Measurements from ENCODE around the gene LRRC46. TPM values are rescaled to one million over a fixed set of nuclear protein-coding genes. Genes with fewer than 3 reads are reported as not detected.
A peak's percentile ranks its signal among the peaks of the same experiment; 100 is the strongest.

LRRC46 gene
- total and polyA plus RNA-seq, 2 donors, result 0.19 to 2.4 TPM

- H3K36me3 ChIP-seq (ENCODE audit: control insufficient read depth in 2 of 2, insufficient read depth in 2 of 2, low read length in 1 of 2), result peaks cover 6 to 11% of the 10 kb centered on the region in 2 donors
Measured at GRCh38 chr17:47839071-47839470, 7.6 kb downstream of the LRRC46 start.

GRCh38 chr17:47840001-47840741 is 8.7 kb downstream of the LRRC46 start:
- Histone ChIP-seq H3K36me3 (ENCODE audit: control insufficient read depth in 2 of 2, insufficient read depth in 2 of 2, low read length in 1 of 2) (peaks cover 6 to 11% of the 10 kb centered on the region in 2 donors), H3K9me3 (ENCODE audit: control insufficient read depth in 2 of 2, insufficient read depth in 1 of 2, low read length in 1 of 2) (peaks cover 0 to 1% of the 10 kb centered on the region in 2 donors), H3K27ac (ENCODE audit: low read depth in 1 of 2, low read length in 1 of 2) (no peak overlapping the region), H3K4me3 (ENCODE audit: low read length in 2 of 2) (peak overlapping the region; percentile 68 to 79), H3K27me3 (ENCODE audit: control insufficient read depth in 2 of 2, insufficient read depth in 1 of 2, low read length in 1 of 2) (peaks cover 6 to 19% of the 10 kb centered on the region in 2 donors), H3K4me1 (ENCODE audit: control insufficient read depth in 2 of 2, insufficient read depth in 2 of 2, low read length in 2 of 2) (peaks cover 11 to 34% of the 10 kb centered on the region in 2 donors)
- DNase-seq (ENCODE audit: low read depth in 6 of 9, low spot score in 9 of 9), result no peak
- 61% methylated on average over 17 of the region's 17 CpGs for WGBS

More at GRCh38 chr17:47839071-47839470, 7.6 kb downstream of the LRRC46 start:
- 97% methylated on average over 5 of the region's 5 CpGs for WGBS
- no peak for DNase-seq (ENCODE audit: low read depth in 6 of 9, low spot score in 9 of 9)
- peaks cover 0 to 1% of the 10 kb centered on the region in 2 donors for H3K9me3 ChIP-seq (ENCODE audit: control insufficient read depth in 2 of 2, insufficient read depth in 1 of 2, low read length in 1 of 2)
- no peak overlapping the region for H3K4me3 ChIP-seq (ENCODE audit: low read length in 2 of 2)
- H3K4me1 ChIP-seq (ENCODE audit: control insufficient read depth in 2 of 2, insufficient read depth in 2 of 2, low read length in 2 of 2), result peaks cover 11 to 30% of the 10 kb centered on the region in 2 donors
- no peak overlapping the region for H3K27ac ChIP-seq (ENCODE audit: low read depth in 1 of 2, low read length in 1 of 2)
- H3K27me3 ChIP-seq (ENCODE audit: control insufficient read depth in 2 of 2, insufficient read depth in 1 of 2, low read length in 1 of 2), result peaks cover 0 to 8% of the 10 kb centered on the region in 2 donors

GRCh38 chr17:47840742-47841487 is 9.4 kb downstream of the LRRC46 start, which contains the start of gene SCRN2:
Gene SCRN2 (minus strand): TSS chr17:47841273. CDS start chr17:47840843, 430 bp downstream.
- H3K36me3 ChIP-seq (ENCODE audit: control insufficient read depth in 2 of 2, insufficient read depth in 2 of 2, low read length in 1 of 2), result peaks cover 5 to 6% of the 10 kb centered on the region in 2 donors
- peak within 1 kb of the TSS in 1 of 2 donors; percentile 67 for H3K27ac ChIP-seq (ENCODE audit: low read depth in 1 of 2, low read length in 1 of 2)
- H3K4me1 ChIP-seq (ENCODE audit: control insufficient read depth in 2 of 2, insufficient read depth in 2 of 2, low read length in 2 of 2), result peaks cover 11 to 34% of the 10 kb centered on the region in 2 donors
- DNase-seq (ENCODE audit: low read depth in 6 of 9, low spot score in 9 of 9), result peak; percentile 56 to 90 (median 81)
- peaks cover 13 to 26% of the 10 kb centered on the region in 2 donors for H3K27me3 ChIP-seq (ENCODE audit: control insufficient read depth in 2 of 2, insufficient read depth in 1 of 2, low read length in 1 of 2)
- WGBS, result under 1% methylated on average over 55 of the region's 55 CpGs
- peak within 1 kb of the TSS; percentile 68 to 79 for H3K4me3 ChIP-seq (ENCODE audit: low read length in 2 of 2)
- peaks cover 0 to 1% of the 10 kb centered on the region in 2 donors for H3K9me3 ChIP-seq (ENCODE audit: control insufficient read depth in 2 of 2, insufficient read depth in 1 of 2, low read length in 1 of 2)

- Histone ChIP-seq H3K9me3 (ENCODE audit: control insufficient read depth in 2 of 2, insufficient read depth in 1 of 2, low read length in 1 of 2) (no peaks in the 10 kb centered on the region), H3K27me3 (ENCODE audit: control insufficient read depth in 2 of 2, insufficient read depth in 1 of 2, low read length in 1 of 2) (peaks cover 20 to 34% of the 10 kb centered on the region in 2 donors), H3K4me3 (ENCODE audit: low read length in 2 of 2) (peak overlapping the region; percentile 68 to 79), H3K4me1 (ENCODE audit: control insufficient read depth in 2 of 2, insufficient read depth in 2 of 2, low read length in 2 of 2) (peaks cover 11 to 41% of the 10 kb centered on the region in 2 donors), H3K36me3 (ENCODE audit: control insufficient read depth in 2 of 2, insufficient read depth in 2 of 2, low read length in 1 of 2) (peaks cover 0 to 4% of the 10 kb centered on the region in 2 donors), H3K27ac (ENCODE audit: low read depth in 1 of 2, low read length in 1 of 2) (no peak overlapping the region)
- WGBS, result 82% methylated on average over 16 of the region's 16 CpGs
- DNase-seq (ENCODE audit: low read depth in 6 of 9, low spot score in 9 of 9), result no peak
Measured at GRCh38 chr17:47841488-47842291, 10.2 kb downstream of the LRRC46 start.

DNA sequence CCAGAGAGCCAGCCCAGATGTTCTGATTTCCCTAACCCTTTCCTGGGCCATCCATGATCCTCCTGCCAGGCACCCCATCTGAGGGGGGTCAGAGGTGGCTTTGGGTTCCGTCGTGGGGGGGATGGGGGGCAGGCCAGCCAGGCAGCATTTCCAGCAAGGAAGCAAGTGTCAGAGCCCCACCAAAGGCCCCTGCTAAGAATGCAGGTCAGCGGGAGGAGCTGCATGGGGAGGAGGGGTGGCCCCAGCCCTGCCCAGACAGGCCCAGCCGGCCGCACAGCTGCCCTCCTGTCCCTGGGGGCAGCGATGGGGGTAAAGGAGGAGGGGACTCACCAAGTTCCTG is 11.9 kb downstream of the LRRC46 start:
- WGBS, result 67% methylated on average over 6 of the region's 6 CpGs
- Histone ChIP-seq H3K4me1 (ENCODE audit: control insufficient read depth in 2 of 2, insufficient read depth in 2 of 2, low read length in 2 of 2) (peaks cover 11 to 53% of the 10 kb centered on the region in 2 donors), H3K27ac (ENCODE audit: low read depth in 1 of 2, low read length in 1 of 2) (no peak overlapping the region), H3K36me3 (ENCODE audit: control insufficient read depth in 2 of 2, insufficient read depth in 2 of 2, low read length in 1 of 2) (no peaks in the 10 kb centered on the region), H3K4me3 (ENCODE audit: low read length in 2 of 2) (no peak overlapping the region), H3K9me3 (ENCODE audit: control insufficient read depth in 2 of 2, insufficient read depth in 1 of 2, low read length in 1 of 2) (peaks cover 0 to 9% of the 10 kb centered on the region in 2 donors), H3K27me3 (ENCODE audit: control insufficient read depth in 2 of 2, insufficient read depth in 1 of 2, low read length in 1 of 2) (peaks cover 36 to 50% of the 10 kb centered on the region in 2 donors)
- DNase-seq (ENCODE audit: low read depth in 6 of 9, low spot score in 9 of 9), result no peak

DNA sequence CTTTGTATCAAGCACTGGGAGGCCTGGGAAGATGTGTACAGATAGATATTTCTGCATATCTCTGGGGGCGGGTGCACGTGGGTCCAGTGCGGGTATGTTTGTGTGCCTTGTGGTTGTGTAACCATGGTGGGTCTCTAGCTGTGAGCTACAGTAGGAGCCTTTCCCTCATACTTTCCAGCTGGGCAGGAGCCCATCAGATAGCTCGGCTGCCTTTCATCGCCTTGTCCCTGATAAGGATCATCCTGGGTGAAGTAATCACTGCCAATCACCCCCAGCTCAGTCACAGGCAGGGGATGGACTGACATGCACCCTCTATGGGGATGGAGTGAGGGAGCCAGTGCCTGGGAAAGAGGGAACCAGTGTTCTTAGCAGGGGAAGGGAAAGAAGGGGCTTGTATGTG is 12.8 kb downstream of the LRRC46 start:
- Histone ChIP-seq H3K4me1 (ENCODE audit: control insufficient read depth in 2 of 2, insufficient read depth in 2 of 2, low read length in 2 of 2) (peaks cover 11 to 55% of the 10 kb centered on the region in 2 donors), H3K4me3 (ENCODE audit: low read length in 2 of 2) (no peak overlapping the region), H3K27me3 (ENCODE audit: control insufficient read depth in 2 of 2, insufficient read depth in 1 of 2, low read length in 1 of 2) (peaks cover 43 to 59% of the 10 kb centered on the region in 2 donors), H3K36me3 (ENCODE audit: control insufficient read depth in 2 of 2, insufficient read depth in 2 of 2, low read length in 1 of 2) (no peaks in the 10 kb centered on the region), H3K9me3 (ENCODE audit: control insufficient read depth in 2 of 2, insufficient read depth in 1 of 2, low read length in 1 of 2) (peaks cover 0 to 9% of the 10 kb centered on the region in 2 donors), H3K27ac (ENCODE audit: low read depth in 1 of 2, low read length in 1 of 2) (no peak overlapping the region)
- WGBS, result 97% methylated on average over 5 of the region's 5 CpGs
- no peak for DNase-seq (ENCODE audit: low read depth in 6 of 9, low spot score in 9 of 9)

- Histone ChIP-seq H3K9me3 (ENCODE audit: control insufficient read depth in 2 of 2, insufficient read depth in 1 of 2, low read length in 1 of 2) (peaks cover 0 to 12% of the 10 kb centered on the region in 2 donors), H3K4me3 (ENCODE audit: low read length in 2 of 2) (no peak overlapping the region), H3K27me3 (ENCODE audit: control insufficient read depth in 2 of 2, insufficient read depth in 1 of 2, low read length in 1 of 2) (peaks cover 52 to 67% of the 10 kb centered on the region in 2 donors), H3K27ac (ENCODE audit: low read depth in 1 of 2, low read length in 1 of 2) (no peak overlapping the region), H3K4me1 (ENCODE audit: control insufficient read depth in 2 of 2, insufficient read depth in 2 of 2, low read length in 2 of 2) (peaks cover 11 to 54% of the 10 kb centered on the region in 2 donors), H3K36me3 (ENCODE audit: control insufficient read depth in 2 of 2, insufficient read depth in 2 of 2, low read length in 1 of 2) (no peaks in the 10 kb centered on the region)
- no peak for DNase-seq (ENCODE audit: low read depth in 6 of 9, low spot score in 9 of 9)
- whole genome bisulfite sequencing, result 77% methylated on average over 4 of the region's 4 CpGs
Measured at GRCh38 chr17:47844814-47845715, 13.6 kb downstream of the LRRC46 start.

DNA sequence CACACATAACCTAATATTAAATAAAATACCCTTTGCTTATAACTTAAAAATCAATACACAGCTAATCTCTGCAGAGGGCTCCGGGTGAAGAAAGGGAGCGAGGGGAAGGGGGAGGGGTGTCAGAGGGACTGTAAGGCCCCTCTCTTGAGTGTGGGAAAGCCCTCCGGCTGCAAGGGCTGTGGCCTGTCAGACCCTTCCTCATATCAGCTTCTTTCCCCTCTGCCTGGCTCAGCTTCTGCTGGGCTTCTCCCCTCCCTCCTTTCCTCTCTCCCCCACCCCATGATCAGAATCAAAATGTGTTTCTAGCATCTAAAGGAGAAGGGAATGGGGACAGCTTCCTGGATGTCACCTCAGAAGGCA is 14.2 kb downstream of the LRRC46 start:
- Histone ChIP-seq H3K9me3 (ENCODE audit: control insufficient read depth in 2 of 2, insufficient read depth in 1 of 2, low read length in 1 of 2) (peaks cover 0 to 16% of the 10 kb centered on the region in 2 donors), H3K27me3 (ENCODE audit: control insufficient read depth in 2 of 2, insufficient read depth in 1 of 2, low read length in 1 of 2) (peaks cover 58 to 71% of the 10 kb centered on the region in 2 donors), H3K4me1 (ENCODE audit: control insufficient read depth in 2 of 2, insufficient read depth in 2 of 2, low read length in 2 of 2) (peaks cover 8 to 49% of the 10 kb centered on the region in 2 donors), H3K4me3 (ENCODE audit: low read length in 2 of 2) (no peak overlapping the region), H3K36me3 (ENCODE audit: control insufficient read depth in 2 of 2, insufficient read depth in 2 of 2, low read length in 1 of 2) (no peaks in the 10 kb centered on the region), H3K27ac (ENCODE audit: low read depth in 1 of 2, low read length in 1 of 2) (no peak overlapping the region)
- WGBS, result 89% methylated on average over 3 of the region's 3 CpGs
- DNase-seq (ENCODE audit: low read depth in 6 of 9, low spot score in 9 of 9), result no peak

Data from thymus (tissue), 11 donors.